NCI-H2171 (cell line): ENCODE measurements around the gene UBE3D.
"Not testable (repeated sequence)": the region's sequence is repeated elsewhere in the genome, so short reads cannot be mapped to it uniquely, and the experiment has no call there.

Source experiments
- DNase-seq: peaks from one replicate; lab custom pipeline; 2025; lab: John Stamatoyannopoulos, UW

The UBE3D gene

GRCh38 chr6:82914511-82914910, 151.1 kb downstream of the UBE3D start:
- DNase-seq: no peak

DNA sequence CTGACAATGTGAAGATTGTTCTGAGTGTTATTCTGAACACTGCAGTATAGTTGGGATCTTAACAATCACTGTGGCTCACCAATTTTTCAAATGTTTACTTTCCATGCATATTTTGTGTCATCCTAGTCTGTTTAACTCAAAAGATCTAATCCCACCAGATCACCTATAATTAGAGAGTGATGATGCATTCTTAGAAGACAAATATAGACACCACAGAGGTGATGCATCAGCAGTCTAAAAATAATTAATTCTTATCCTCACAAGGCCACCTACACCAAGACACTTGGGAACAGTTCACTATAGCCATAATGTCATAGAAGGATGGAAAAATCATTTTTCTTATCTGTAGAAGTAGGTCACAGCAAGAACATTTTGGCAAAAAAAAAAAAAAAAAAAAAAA, 154.8 kb downstream of the UBE3D start:
- DNase-seq: no peak

DNA sequence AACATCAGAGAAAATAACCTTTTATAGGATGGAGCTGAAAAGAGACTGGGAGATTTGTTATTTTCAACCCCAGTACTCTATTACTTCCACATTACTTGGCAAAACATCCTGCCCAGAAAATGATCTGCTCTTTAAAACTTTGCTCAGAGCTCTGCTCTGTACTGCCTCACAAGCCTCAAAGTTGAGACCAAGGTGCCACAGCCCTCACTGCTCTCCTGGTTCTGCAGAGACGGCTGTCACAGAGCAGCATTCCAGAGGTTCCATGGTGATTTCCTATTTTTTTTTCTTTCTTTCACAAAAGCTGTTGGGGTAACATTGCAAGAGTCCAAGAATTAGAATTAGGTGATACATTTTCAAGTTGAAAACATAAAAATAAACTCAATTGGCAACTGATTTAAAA, 155.2 kb downstream of the UBE3D start:
- no peak for DNase-seq

- no peak for DNase-seq
Observed at GRCh38 chr6:82909551-82909950, 156.1 kb downstream of the UBE3D start.

DNA sequence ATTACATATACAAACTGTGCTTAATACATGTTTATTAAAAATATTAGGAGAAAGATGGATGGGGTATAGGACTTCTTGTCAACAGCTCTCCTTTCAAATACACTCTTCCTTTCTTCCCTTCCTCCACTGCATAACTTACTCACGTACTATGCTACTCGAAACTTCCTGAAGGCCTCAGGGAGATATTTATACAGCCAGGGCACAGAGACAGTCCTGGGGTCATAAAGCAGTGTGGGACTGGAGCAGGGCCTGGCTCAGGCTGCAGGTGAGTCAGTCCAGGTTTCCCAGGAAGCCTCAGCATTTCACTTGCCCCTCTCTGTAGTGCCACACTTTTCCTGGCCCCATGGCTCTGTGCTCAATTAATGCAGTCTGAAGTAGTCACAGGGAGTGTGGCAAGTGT, 157.0 kb downstream of the UBE3D start:
- DNase-seq: no peak

- DNase-seq: no peak
Observed at GRCh38 chr6:82906951-82907350, 158.7 kb downstream of the UBE3D start.

- no peak for DNase-seq
Observed at GRCh38 chr6:82906489-82906888, 159.2 kb downstream of the UBE3D start.

GRCh38 chr6:82904860-82905259, 160.8 kb downstream of the UBE3D start:
- no peak for DNase-seq

DNA sequence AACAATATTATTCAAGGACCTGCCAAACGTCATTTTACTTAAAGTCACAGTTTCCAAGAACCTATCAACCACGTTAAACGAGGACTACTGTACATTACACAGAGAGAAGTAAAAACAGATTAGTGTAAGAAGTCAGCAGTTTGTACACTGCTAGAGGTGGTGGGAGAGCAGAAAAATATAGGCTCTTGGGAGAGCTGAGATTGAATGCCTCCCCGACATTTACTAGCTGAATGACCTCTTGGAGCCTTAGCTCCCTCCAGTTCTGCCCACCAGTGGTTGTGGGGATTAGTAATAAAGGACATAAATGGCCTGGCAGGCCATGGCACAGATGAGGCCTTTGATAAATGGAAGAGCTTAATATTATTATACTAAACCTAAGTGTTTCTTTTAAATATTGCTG, 161.4 kb downstream of the UBE3D start:
- DNase-seq: no peak

GRCh38 chr6:82902290-82902689, 163.4 kb downstream of the UBE3D start:
- DNase-seq: no peak

DNA sequence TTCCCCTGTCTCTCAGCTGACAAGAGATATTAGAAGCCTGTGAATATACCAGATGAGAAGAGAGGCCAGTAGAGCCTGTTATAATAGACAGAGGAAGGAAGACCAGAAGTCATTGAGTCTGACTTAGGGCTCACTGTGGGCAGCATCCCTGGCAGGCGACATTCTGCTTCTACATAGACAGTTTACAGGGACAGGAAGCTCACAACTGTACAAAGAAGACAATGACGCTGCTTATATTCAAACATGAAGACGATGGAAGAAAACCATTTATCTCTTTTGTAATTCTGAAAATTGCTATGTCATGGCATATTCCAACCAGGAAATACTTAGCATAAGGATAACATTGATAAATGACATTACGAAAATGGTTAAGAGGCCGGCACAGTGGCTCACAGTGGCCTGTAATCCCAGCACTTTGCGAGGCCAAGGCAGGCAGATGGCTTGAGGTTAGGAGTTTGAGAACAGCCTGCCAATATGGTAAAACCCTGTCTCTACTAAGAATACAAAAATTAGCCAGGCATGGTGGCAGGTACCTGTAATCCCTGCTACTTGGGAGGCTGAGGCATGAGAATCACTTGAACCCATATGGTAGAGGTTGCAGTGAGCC, 170.9 kb downstream of the UBE3D start:
- no peak for DNase-seq

DNA sequence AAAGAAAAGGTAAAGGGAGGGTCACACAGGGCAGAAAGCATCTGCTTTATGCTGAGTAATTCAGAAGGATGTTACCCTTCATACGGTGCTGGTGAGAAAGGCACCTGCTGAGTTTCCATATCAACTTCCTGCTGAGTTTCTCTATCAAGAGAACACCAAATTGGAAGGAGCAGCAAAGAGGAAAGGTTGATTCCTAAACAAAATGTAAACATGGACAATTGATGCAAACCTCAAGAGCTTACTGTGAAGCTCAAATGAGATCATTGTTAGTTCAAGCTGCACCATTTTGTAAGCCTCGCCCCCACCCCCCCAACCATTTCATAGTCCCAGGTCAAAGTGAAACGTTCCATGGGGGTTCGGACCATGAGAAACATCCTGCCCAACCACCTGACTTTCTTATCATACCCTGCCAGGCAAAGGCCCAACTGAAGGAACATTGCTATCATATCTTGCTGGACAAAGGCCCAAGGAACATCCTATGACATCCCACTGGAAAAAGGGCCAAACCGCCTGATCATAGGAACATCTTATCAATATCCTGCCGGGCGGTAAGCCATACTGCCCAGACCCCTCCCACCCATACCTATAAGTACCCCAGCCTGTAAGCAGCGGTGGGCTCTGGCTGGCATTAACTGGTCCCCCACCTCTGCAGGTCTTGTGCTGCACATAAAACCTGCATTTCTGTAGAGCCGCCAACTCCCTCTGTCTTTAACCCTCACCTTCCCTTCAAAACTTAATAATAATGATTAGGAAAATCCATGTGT, 171.6 kb downstream of the UBE3D start:
- no peak for DNase-seq

DNA sequence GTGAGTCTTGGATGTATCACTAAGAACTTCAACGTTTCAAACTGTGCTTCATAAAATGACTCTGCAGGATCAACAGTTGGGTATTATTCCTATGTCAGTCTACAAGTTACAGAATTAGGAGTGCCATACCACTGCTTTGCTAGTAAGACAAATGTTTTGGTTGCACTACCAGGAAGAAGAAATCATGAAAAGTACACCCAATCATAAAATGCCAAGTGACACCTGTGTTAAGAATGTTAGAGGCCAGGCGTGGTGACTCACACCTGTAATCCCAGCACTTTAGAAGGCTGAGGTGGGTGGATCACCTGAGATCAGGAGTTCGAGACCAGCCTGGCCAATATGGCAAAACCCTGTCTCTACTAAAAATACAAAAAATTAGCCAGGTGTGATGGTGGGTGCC, 174.1 kb downstream of the UBE3D start:
- not testable (repeated sequence) for DNase-seq

DNA sequence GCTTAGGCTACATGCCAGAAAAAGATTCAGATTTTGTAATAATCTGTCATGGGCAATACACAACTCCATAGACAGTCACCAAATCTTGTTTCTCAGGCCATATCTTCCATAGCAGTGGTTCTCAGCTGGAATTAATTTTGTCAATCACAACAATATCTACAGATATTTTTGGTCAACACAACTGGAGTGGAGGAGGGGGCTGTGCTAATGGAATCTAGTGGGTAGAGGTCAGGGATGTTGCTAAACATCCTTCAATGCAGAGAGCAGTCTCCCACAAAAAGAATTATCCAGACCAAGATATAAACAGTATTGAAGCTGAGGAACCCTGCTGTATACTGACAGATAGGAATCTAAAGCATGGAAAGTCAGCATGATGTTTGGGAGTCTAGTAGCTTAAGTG, 174.6 kb downstream of the UBE3D start:
- no peak for DNase-seq

GRCh38 chr6:82890240-82890639, 175.4 kb downstream of the UBE3D start:
- DNase-seq: no peak

- no peak for DNase-seq
Observed at GRCh38 chr6:82889143-82889542, 176.5 kb downstream of the UBE3D start.

GRCh38 chr6:82882363-82883023, 183.1 kb downstream of the UBE3D start:
- DNase-seq: no peak

GRCh38 chr6:82881519-82881918, 184.1 kb downstream of the UBE3D start:
- no peak for DNase-seq

GRCh38 chr6:82878812-82879211, 186.8 kb downstream of the UBE3D start:
- no peak for DNase-seq

- DNase-seq: no peak
Observed at GRCh38 chr6:82877213-82878195, 188.1 kb downstream of the UBE3D start.

DNA sequence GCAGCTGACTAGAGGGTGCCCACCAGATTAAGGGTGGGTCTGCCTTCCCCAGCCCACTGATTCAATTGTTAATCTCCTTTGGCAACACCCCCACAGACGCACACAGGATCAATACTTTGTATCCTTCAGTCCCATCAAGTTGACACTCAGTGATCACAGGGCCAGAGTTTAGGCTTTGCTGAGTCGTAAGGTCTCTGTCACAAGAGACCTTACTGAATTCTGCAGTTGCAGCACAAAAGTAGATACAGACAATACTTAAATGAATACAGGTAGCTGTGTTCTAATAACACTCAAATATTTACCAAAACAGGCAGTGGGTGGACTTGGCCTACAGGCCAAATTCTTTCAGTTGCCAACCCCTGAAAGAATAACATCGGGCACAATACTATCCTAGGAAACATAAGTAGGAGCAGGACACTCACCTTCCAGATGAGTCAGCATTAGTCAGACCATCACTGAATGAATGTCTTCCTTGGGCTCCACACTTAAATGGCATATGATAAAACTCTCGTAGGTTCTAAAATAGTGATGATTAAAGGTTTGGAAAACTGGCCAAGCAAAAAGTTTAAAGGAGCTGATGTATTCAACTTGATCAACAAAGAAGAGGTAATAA, 190.0 kb downstream of the UBE3D start:
- no peak for DNase-seq

DNA sequence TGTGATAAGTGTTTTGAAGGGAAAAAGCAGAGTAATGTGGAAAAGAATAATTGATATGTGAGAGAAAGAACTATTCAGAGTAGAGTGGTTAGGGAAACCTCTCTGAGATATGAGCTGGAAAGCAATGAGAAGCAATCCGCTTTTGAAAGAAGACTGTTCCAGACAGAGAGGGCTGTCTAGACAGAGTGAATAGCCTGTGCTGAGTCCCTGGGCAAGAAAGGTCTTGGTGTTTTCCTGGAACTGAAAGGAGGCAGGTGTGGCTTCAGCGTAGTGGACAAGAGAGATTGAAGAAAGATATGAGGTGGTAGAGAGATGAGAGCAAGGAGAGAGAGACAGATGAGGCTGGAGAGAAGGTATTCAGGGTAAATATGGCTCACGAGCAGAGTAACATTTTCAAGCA, 190.8 kb downstream of the UBE3D start:
- DNase-seq: no peak
